ENCODE results near the gene LRP8.
"Not testable (repeated sequence)": the region's sequence is repeated elsewhere in the genome, so short reads cannot be mapped to it uniquely, and the experiment has no call there.

The LRP8 gene

GRCh38 chr1:53210352-53210751, 117.5 kb downstream of the LRP8 start:
- DNase-seq (ENCODE audit: low read depth) = no peak
- no peak overlapping the region for H3K9ac ChIP-seq (ENCODE audit: low read length)
- H3K9me3 ChIP-seq (ENCODE audit: control insufficient read depth, low read length) = no peaks in the 10 kb centered on the region
- no peak overlapping the region for H3K4me3 ChIP-seq (ENCODE audit: low read length)
- no peaks in the 10 kb centered on the region for H3K27me3 ChIP-seq (replicated peaks; ENCODE audit: control insufficient read depth, insufficient read depth, low read length)
- peaks cover 74% of the 10 kb centered on the region for H3K36me3 ChIP-seq (ENCODE audit: control insufficient read depth, insufficient read depth, low read length, severe bottlenecking)
- peaks cover 31% of the 10 kb centered on the region for H3K4me1 ChIP-seq (ENCODE audit: control insufficient read depth, insufficient read depth, low read length)

GRCh38 chr1:53207726-53208125, 120.1 kb downstream of the LRP8 start:
- Histone ChIP-seq H3K36me3 (ENCODE audit: control insufficient read depth, insufficient read depth, low read length, severe bottlenecking) (peaks cover 74% of the 10 kb centered on the region), H3K9me3 (ENCODE audit: control insufficient read depth, low read length) (no peaks in the 10 kb centered on the region), H3K4me3 (ENCODE audit: low read length) (peak overlapping the region; percentile 44), H3K9ac (ENCODE audit: low read length) (peak overlapping the region; percentile 48), H3K4me1 (ENCODE audit: control insufficient read depth, insufficient read depth, low read length) (peaks cover 41% of the 10 kb centered on the region), H3K27me3 (replicated peaks; ENCODE audit: control insufficient read depth, insufficient read depth, low read length) (no peaks in the 10 kb centered on the region)
- DNase-seq (ENCODE audit: low read depth) = no peak

- Histone ChIP-seq H3K4me1 (ENCODE audit: control insufficient read depth, insufficient read depth, low read length) (peaks cover 41% of the 10 kb centered on the region), H3K9ac (ENCODE audit: low read length) (peak overlapping the region; percentile 58), H3K36me3 (ENCODE audit: control insufficient read depth, insufficient read depth, low read length, severe bottlenecking) (peaks cover 75% of the 10 kb centered on the region), H3K9me3 (ENCODE audit: control insufficient read depth, low read length) (no peaks in the 10 kb centered on the region), H3K27me3 (replicated peaks; ENCODE audit: control insufficient read depth, insufficient read depth, low read length) (no peaks in the 10 kb centered on the region), H3K4me3 (ENCODE audit: low read length) (peak overlapping the region; percentile 34)
- DNase-seq (ENCODE audit: low read depth) = no peak
Observed at GRCh38 chr1:53206735-53207379, 121.0 kb downstream of the LRP8 start.

- DNase-seq (ENCODE audit: low read depth); H3K4me3 ChIP-seq (ENCODE audit: low read length); H3K9me3 ChIP-seq (ENCODE audit: control insufficient read depth, low read length); H3K27me3 ChIP-seq (replicated peaks; ENCODE audit: control insufficient read depth, insufficient read depth, low read length): not testable (repeated sequence)
- Histone ChIP-seq H3K36me3 (ENCODE audit: control insufficient read depth, insufficient read depth, low read length, severe bottlenecking) (peaks cover 77% of the 10 kb centered on the region), H3K9ac (ENCODE audit: low read length) (peak overlapping the region; percentile 58), H3K4me1 (ENCODE audit: control insufficient read depth, insufficient read depth, low read length) (peaks cover 41% of the 10 kb centered on the region)
Observed at GRCh38 chr1:53206083-53206685, 121.7 kb downstream of the LRP8 start.

GRCh38 chr1:53205496-53205895, 122.4 kb downstream of the LRP8 start:
- H3K27me3 ChIP-seq (replicated peaks; ENCODE audit: control insufficient read depth, insufficient read depth, low read length); H3K9ac ChIP-seq (ENCODE audit: low read length); H3K9me3 ChIP-seq (ENCODE audit: control insufficient read depth, low read length); DNase-seq (ENCODE audit: low read depth); H3K4me3 ChIP-seq (ENCODE audit: low read length): not testable (repeated sequence)
- Histone ChIP-seq H3K36me3 (ENCODE audit: control insufficient read depth, insufficient read depth, low read length, severe bottlenecking) (peaks cover 75% of the 10 kb centered on the region), H3K4me1 (ENCODE audit: control insufficient read depth, insufficient read depth, low read length) (peaks cover 41% of the 10 kb centered on the region)

- no peaks in the 10 kb centered on the region for H3K27me3 ChIP-seq (replicated peaks; ENCODE audit: control insufficient read depth, insufficient read depth, low read length)
- peaks cover 55% of the 10 kb centered on the region for H3K36me3 ChIP-seq (ENCODE audit: control insufficient read depth, insufficient read depth, low read length, severe bottlenecking)
- peaks cover 45% of the 10 kb centered on the region for H3K4me1 ChIP-seq (ENCODE audit: control insufficient read depth, insufficient read depth, low read length)
- no peak overlapping the region for H3K4me3 ChIP-seq (ENCODE audit: low read length)
- no peaks in the 10 kb centered on the region for H3K9me3 ChIP-seq (ENCODE audit: control insufficient read depth, low read length)
- no peak overlapping the region for H3K9ac ChIP-seq (ENCODE audit: low read length)
- peak; percentile 32 for DNase-seq (ENCODE audit: low read depth)
Observed at GRCh38 chr1:53203466-53203865, 124.4 kb downstream of the LRP8 start.

GRCh38 chr1:53198241-53198651, 129.6 kb downstream of the LRP8 start:
- Histone ChIP-seq H3K9ac (ENCODE audit: low read length) (peak overlapping the region; percentile 97), H3K27me3 (replicated peaks; ENCODE audit: control insufficient read depth, insufficient read depth, low read length) (no peaks in the 10 kb centered on the region), H3K9me3 (ENCODE audit: control insufficient read depth, low read length) (no peaks in the 10 kb centered on the region), H3K4me3 (ENCODE audit: low read length) (peak overlapping the region; percentile 95), H3K4me1 (ENCODE audit: control insufficient read depth, insufficient read depth, low read length) (peaks cover 44% of the 10 kb centered on the region), H3K36me3 (ENCODE audit: control insufficient read depth, insufficient read depth, low read length, severe bottlenecking) (peaks cover 26% of the 10 kb centered on the region)
- peak; percentile 90 for DNase-seq (ENCODE audit: low read depth)

- Histone ChIP-seq H3K9ac (ENCODE audit: low read length) (peak overlapping the region; percentile 97), H3K36me3 (ENCODE audit: control insufficient read depth, insufficient read depth, low read length, severe bottlenecking) (peaks cover 19% of the 10 kb centered on the region), H3K4me3 (ENCODE audit: low read length) (peak overlapping the region; percentile 95), H3K4me1 (ENCODE audit: control insufficient read depth, insufficient read depth, low read length) (peaks cover 41% of the 10 kb centered on the region), H3K9me3 (ENCODE audit: control insufficient read depth, low read length) (no peaks in the 10 kb centered on the region), H3K27me3 (replicated peaks; ENCODE audit: control insufficient read depth, insufficient read depth, low read length) (no peaks in the 10 kb centered on the region)
- DNase-seq (ENCODE audit: low read depth) = peak; percentile 60
Observed at GRCh38 chr1:53197291-53198200, 130.3 kb downstream of the LRP8 start.

- H3K4me3 ChIP-seq (ENCODE audit: low read length) = peak within 1 kb of the TSS; percentile 95
- H3K36me3 ChIP-seq (ENCODE audit: control insufficient read depth, insufficient read depth, low read length, severe bottlenecking) = peaks cover 10% of the 10 kb centered on the region
- peak within 1 kb of the TSS; percentile 97 for H3K9ac ChIP-seq (ENCODE audit: low read length)
- peak; percentile 97 for DNase-seq (ENCODE audit: low read depth)
- H3K4me1 ChIP-seq (ENCODE audit: control insufficient read depth, insufficient read depth, low read length) = peaks cover 41% of the 10 kb centered on the region
- H3K9me3 ChIP-seq (ENCODE audit: control insufficient read depth, low read length) = no peaks in the 10 kb centered on the region
- no peaks in the 10 kb centered on the region for H3K27me3 ChIP-seq (replicated peaks; ENCODE audit: control insufficient read depth, insufficient read depth, low read length)
Observed at GRCh38 chr1:53196485-53197290, 131.2 kb downstream of the LRP8 start, which contains the start of gene CPT2. Gene CPT2 (plus strand): TSS chr1:53196824. CDS start chr1:53196944, 120 bp downstream.

- peak overlapping the region; percentile 95 for H3K4me3 ChIP-seq (ENCODE audit: low read length)
- DNase-seq (ENCODE audit: low read depth) = no peak
- peaks cover 41% of the 10 kb centered on the region for H3K4me1 ChIP-seq (ENCODE audit: control insufficient read depth, insufficient read depth, low read length)
- no peaks in the 10 kb centered on the region for H3K27me3 ChIP-seq (replicated peaks; ENCODE audit: control insufficient read depth, insufficient read depth, low read length)
- no peaks in the 10 kb centered on the region for H3K9me3 ChIP-seq (ENCODE audit: control insufficient read depth, low read length)
- H3K9ac ChIP-seq (ENCODE audit: low read length) = peak overlapping the region; percentile 97
- H3K36me3 ChIP-seq (ENCODE audit: control insufficient read depth, insufficient read depth, low read length, severe bottlenecking) = peaks cover 4% of the 10 kb centered on the region
Observed at GRCh38 chr1:53196017-53196484, 131.8 kb downstream of the LRP8 start.

Data from adipocyte (in vitro differentiated cells).